ENCODE measurements around the gene KCTD10.

KCTD10 gene

GRCh38 chr12:109469517-109469916 lies 7.6 kb downstream of the KCTD10 start:
- no peak for DNase-seq

DNA sequence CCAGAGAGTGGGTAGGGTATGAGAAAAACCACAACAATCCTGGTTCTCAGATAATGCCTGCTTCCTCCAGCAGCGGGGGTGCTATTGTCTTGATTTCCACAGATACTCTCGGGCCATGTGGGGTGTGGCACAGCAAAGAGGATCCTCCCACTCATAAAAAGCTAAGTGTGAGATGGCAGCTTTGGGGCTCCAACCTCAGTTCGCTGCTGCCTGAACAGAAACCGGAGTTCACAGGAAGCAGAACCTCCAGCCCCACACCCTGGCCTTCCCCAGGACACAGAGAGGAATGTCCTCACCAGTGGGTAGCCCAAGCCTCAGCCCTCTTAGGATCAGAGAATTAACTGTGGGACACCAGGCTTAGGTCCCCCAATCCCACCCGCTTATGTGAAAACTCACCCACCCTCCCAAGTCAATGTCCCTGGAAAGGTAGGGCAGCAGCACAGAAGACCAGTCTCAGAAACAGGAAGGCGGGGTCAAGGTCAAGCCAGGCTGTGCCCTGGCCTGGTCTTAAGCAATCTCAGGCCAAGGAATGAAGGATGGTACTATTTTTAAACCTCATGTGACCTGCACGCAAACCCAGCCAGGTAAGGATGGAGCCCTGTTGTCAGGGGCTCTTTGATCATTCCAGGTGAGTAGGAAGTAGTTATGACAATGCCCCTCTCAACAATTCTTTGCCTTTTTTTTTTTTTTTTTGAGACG lies 9.0 kb downstream of the KCTD10 start:
- DNase-seq, result no peak

DNA sequence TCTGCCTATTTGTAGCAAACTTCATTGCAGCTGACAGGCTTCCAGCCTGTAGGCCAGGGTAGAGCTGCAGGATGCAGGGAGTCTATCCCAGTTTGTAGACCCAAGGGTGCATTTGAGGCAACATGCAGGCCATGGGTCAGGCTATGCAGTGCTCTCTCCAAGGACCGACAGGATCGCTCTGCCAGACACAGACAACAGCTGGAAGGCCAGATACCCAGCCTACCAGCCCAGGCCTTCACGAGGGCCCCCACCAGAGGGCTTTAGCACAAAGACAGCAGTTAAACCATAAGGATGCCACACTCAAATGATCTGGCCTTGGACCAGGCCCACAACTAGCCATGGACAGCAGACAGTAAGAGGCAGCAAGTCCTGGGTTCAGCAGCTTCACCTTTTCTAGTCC lies 10.3 kb downstream of the KCTD10 start:
- DNase-seq, result no peak

- DNase-seq, result no peak
These were observed 10.8 kb downstream of the KCTD10 start for GRCh38 chr12:109466305-109466704.

GRCh38 chr12:109464642-109465351 lies 12.3 kb downstream of the KCTD10 start:
- DNase-seq, result no peak

DNA sequence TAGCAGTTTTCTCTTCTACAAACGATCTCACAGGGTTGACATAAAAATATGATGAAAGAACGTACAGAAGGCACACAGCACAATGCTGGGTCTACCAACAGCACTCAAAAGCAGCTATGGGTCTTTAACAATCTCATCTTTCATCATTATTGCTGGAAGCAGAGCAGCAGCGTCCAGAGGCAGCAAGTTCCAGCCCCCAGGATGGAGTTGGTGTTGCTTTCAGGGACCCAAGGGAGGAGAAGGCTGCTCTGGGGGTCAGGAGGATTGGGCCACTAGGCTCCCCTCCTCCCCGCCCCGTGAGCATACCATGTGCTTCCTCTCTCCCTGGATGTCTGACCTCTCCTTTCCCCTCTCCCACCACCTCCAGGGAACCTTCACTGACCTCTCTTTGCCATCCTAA lies 13.3 kb downstream of the KCTD10 start:
- DNase-seq, result no peak

- DNase-seq, result no peak
These were observed 14.0 kb downstream of the KCTD10 start for GRCh38 chr12:109462868-109463692.

DNA sequence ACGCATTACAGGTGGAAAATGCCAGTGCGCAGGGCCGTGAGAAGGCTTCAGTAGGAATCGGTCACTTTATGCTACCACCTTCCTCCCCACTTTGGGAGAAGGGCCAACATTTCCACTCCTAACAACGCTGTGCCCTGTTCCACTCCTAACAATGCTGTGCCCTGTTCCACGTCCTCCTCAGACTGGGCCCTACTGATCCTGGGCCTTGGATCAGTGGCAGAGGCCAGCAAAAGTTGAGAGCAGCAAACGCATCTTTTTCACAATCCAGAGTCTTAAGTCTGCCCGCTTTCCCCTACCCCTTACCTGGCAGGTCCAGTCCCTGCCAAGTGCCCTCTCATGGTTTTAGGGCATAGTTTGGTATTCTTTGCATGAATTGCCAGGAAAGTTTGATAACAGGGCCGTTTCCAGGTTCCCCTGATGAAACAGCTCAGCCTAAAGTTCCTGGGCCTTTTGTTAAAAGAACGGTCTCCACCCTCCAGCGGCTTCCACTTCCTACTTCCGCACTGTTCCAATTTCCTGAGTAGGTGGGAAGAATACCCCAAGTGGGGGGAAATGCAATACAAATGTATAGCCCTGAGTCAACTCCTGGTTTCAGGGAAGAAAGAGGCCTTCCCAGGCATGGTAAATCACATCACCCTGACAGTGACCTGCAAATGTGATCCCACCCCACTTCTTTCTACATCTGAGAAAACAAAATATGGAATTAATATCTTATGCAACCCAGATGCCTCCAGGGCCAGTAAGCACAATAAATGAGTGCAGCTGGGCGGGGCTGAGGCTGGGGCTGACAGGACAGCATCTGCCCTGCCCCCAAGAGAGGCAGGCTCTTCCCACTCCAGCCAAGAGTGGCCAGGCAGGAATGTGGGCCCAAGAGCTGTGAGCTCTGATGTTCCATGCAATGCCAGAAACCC lies 15.0 kb downstream of the KCTD10 start:
- no peak for DNase-seq

DNA sequence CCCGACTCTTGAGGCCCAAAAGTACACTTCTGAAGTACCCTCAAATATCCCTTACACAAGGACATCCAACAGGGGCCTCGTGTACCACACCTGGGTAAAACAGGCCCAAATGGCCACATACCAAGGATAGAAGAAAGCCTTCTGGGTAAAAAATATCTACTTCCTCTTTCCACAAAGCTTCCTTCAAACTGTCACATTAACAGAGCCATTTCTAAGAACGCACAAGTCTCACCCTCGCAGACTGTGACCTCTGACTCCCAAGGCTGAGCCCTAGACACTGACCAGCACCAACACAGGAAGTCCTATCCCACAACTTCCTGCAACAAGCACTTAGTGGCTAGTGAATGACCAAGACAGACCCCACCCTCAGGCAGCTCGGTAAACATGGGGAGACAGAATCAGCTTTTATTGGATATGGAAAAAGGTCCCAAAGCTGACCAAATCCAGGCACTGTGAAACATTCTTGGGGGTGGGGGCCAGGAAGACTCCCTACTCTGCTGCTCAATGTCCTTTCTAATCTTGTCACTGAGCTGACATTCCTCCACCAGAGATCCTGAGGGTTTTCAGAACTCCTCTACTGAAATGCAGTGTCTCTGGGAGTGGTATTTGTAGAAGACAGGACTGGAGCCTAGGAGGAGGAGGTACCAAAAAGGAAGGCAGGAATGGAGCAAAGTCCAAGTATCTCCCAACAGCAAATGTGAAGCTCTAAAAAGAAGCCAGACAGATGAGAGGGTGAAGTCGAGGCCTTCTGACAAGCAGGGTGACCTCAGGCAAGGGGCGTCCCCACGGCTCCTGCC lies 15.9 kb downstream of the KCTD10 start:
- no peak for DNase-seq

- no peak for DNase-seq
These were observed 16.6 kb downstream of the KCTD10 start for GRCh38 chr12:109460538-109460937.

DNA sequence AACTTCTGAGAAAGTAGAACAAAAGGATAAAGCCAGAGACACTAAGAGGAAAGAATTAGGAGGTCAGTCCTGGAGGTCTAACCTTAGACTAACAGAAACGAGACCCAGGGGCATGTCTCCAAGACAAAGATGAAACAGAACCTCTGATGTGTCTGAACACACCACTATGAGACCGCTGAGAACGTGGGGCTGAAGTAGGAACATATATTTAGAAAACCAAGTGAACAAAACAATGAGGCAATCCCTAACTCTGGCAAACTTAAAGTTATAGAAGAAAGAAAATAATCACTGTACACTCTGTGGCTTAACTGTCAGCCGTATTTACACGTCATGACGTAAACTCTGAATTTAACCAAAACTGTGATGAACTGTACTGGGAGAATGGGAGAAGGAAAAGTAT lies 17.9 kb downstream of the KCTD10 start:
- no peak for DNase-seq

- no peak for DNase-seq
These were observed 18.3 kb downstream of the KCTD10 start for GRCh38 chr12:109458771-109459208.

GRCh38 chr12:109458086-109458485 lies 19.0 kb downstream of the KCTD10 start:
- no peak for DNase-seq

- DNase-seq, result no peak
These were observed 21.4 kb downstream of the KCTD10 start for GRCh38 chr12:109455706-109456105.

- DNase-seq, result no peak
These were observed 24.6 kb downstream of the KCTD10 start for GRCh38 chr12:109452489-109452888.

DNA sequence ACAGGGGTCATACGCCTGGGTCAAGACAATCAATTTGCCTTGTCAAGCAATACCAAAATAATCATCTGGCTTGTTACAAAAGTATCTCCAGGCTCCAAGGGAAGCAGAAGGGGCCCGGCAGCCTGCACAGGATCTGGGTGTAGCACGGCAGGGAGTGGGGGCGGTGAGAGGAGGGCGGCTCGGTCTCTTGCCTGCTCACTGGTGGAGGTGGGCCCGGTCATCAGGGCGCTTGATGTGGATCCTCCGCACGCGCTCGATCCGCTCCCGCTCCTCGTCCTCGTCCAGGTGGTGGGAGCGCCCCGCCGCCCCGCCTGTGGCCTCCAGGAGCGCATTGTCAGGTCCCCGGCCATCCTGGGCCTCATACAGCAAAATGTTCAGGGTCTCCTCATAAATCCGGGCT lies 25.7 kb downstream of the KCTD10 start:
- no peak for DNase-seq

- no peak for DNase-seq
These were observed 26.1 kb downstream of the KCTD10 start for GRCh38 chr12:109450980-109451379.

DNA sequence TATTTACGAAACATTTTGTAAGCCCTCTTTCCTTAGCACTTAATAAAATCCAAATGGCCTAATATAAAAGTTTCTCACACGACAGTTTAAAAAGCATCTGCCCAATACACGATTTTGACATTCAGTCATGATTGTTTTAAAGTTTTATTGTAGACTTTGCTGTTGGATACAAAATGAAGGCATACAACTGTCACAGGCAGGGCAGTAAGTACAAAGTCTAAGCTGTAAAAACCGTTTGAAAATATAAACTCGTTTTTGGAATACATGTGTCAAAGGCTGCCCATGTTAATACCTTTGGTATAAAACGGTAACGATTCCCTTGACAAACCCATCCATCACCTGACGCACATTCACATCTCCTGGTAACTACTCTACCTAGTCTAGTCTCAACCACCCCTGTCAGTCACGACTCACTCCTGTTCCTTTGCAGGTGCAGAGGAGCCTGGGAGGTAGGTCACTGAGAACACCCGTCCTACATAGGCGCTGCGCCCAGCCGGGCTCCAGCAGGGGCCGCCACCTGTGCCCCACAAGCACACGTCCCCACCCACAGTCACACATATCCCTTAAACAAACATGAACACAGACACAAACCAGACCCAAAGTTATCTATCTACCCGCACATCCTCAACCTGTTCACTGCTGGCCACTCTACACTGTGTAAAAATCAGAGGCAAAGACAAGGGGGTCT lies 27.1 kb downstream of the KCTD10 start:
- DNase-seq, result no peak

- no peak for DNase-seq
These were observed 28.3 kb downstream of the KCTD10 start for GRCh38 chr12:109448707-109449390.

- no peak for DNase-seq
These were observed 28.8 kb downstream of the KCTD10 start for GRCh38 chr12:109448272-109448671.

GRCh38 chr12:109447482-109447881 lies 29.6 kb downstream of the KCTD10 start:
- DNase-seq, result no peak

All from CD4-positive, alpha-beta T cell treated with Interleukin-10 for 1 hour (primary cell).